Measurements from ENCODE around the gene SNX11. TPM values are rescaled to one million over a fixed set of nuclear protein-coding genes. Genes with fewer than 3 reads are reported as not detected.

SNX11 gene
- total RNA-seq, 1 experiment from 2014 or later, result 16.0 TPM

- DNase-seq, result peak; percentile 66
- Histone ChIP-seq H3K36me3 (replicated peaks; ENCODE audit: control insufficient read depth, insufficient read depth, low read length) (no peaks in the 10 kb centered on the region), H3K27me3 (ENCODE audit: control insufficient read depth, insufficient read depth, low read length) (no peaks in the 10 kb centered on the region), H3K4me3 (ENCODE audit: insufficient read depth, low read depth, low read length) (no peak overlapping the region)
These were observed 46.3 kb downstream of the SNX11 start for GRCh38 chr17:48153691-48154358.

- DNase-seq, result peak; percentile 35
- no peak overlapping the region for H3K4me3 ChIP-seq (ENCODE audit: insufficient read depth, low read depth, low read length)
These were observed 48.5 kb downstream of the SNX11 start for GRCh38 chr17:48155889-48156611.

GRCh38 chr17:48159232-48159631 lies 51.7 kb downstream of the SNX11 start:
- Histone ChIP-seq H3K27me3 (ENCODE audit: control insufficient read depth, insufficient read depth, low read length) (peaks cover 3% of the 10 kb centered on the region; the same call in 1 of the 2 replicates), H3K36me3 (replicated peaks; ENCODE audit: control insufficient read depth, insufficient read depth, low read length) (no peaks in the 10 kb centered on the region), H3K4me3 (ENCODE audit: insufficient read depth, low read depth, low read length) (no peak overlapping the region)
- DNase-seq, result no peak

More at GRCh38 chr17:48155889-48156611, 48.5 kb downstream of the SNX11 start:
- Histone ChIP-seq H3K36me3 (replicated peaks; ENCODE audit: control insufficient read depth, insufficient read depth, low read length) (no peaks in the 10 kb centered on the region), H3K27me3 (ENCODE audit: control insufficient read depth, insufficient read depth, low read length) (peaks cover 3% of the 10 kb centered on the region; the same call in 1 of the 2 replicates)

GRCh38 chr17:48160177-48161081 lies 52.9 kb downstream of the SNX11 start:
- no peak overlapping the region for H3K4me3 ChIP-seq (ENCODE audit: insufficient read depth, low read depth, low read length)
- no peaks in the 10 kb centered on the region for H3K36me3 ChIP-seq (replicated peaks; ENCODE audit: control insufficient read depth, insufficient read depth, low read length)
- DNase-seq, result peak; percentile 75
- H3K27me3 ChIP-seq (ENCODE audit: control insufficient read depth, insufficient read depth, low read length), result peaks cover 3% of the 10 kb centered on the region; the same call in 1 of the 2 replicates

- Histone ChIP-seq H3K36me3 (replicated peaks; ENCODE audit: control insufficient read depth, insufficient read depth, low read length) (no peaks in the 10 kb centered on the region), H3K27me3 (ENCODE audit: control insufficient read depth, insufficient read depth, low read length) (peaks cover 3% of the 10 kb centered on the region; the same call in 1 of the 2 replicates), H3K4me3 (ENCODE audit: insufficient read depth, low read depth, low read length) (no peak overlapping the region)
- no peak for DNase-seq
These were observed 53.8 kb downstream of the SNX11 start for GRCh38 chr17:48161127-48161905.

- Histone ChIP-seq H3K27me3 (ENCODE audit: control insufficient read depth, insufficient read depth, low read length) (peaks cover 3% of the 10 kb centered on the region; the same call in 1 of the 2 replicates), H3K4me3 (ENCODE audit: insufficient read depth, low read depth, low read length) (no peak overlapping the region), H3K36me3 (replicated peaks; ENCODE audit: control insufficient read depth, insufficient read depth, low read length) (no peaks in the 10 kb centered on the region)
- no peak for DNase-seq
These were observed 54.9 kb downstream of the SNX11 start for GRCh38 chr17:48162306-48162934.

GRCh38 chr17:48162946-48163506 lies 55.5 kb downstream of the SNX11 start:
- Histone ChIP-seq H3K4me3 (ENCODE audit: insufficient read depth, low read depth, low read length) (no peak overlapping the region), H3K36me3 (replicated peaks; ENCODE audit: control insufficient read depth, insufficient read depth, low read length) (no peaks in the 10 kb centered on the region), H3K27me3 (ENCODE audit: control insufficient read depth, insufficient read depth, low read length) (peaks cover 3% of the 10 kb centered on the region; the same call in 1 of the 2 replicates)
- DNase-seq, result no peak

- no peak overlapping the region for H3K4me3 ChIP-seq (ENCODE audit: insufficient read depth, low read depth, low read length)
- DNase-seq, result no peak
- no peaks in the 10 kb centered on the region for H3K36me3 ChIP-seq (replicated peaks; ENCODE audit: control insufficient read depth, insufficient read depth, low read length)
- peaks cover 3% of the 10 kb centered on the region; the same call in 1 of the 2 replicates for H3K27me3 ChIP-seq (ENCODE audit: control insufficient read depth, insufficient read depth, low read length)
These were observed 56.2 kb downstream of the SNX11 start for GRCh38 chr17:48163809-48164208.

GRCh38 chr17:48169926-48170325 lies 62.4 kb downstream of the SNX11 start:
- no peaks in the 10 kb centered on the region for H3K36me3 ChIP-seq (replicated peaks; ENCODE audit: control insufficient read depth, insufficient read depth, low read length)
- H3K4me3 ChIP-seq (ENCODE audit: insufficient read depth, low read depth, low read length), result no peak overlapping the region
- H3K27me3 ChIP-seq (ENCODE audit: control insufficient read depth, insufficient read depth, low read length), result 0 out of 2 replicates have a peak, but pooled peaks cover 2% of the 10 kb centered on the region

More at GRCh38 chr17:48169926-48170325, 62.4 kb downstream of the SNX11 start:
- DNase-seq, result no peak

Other genes starting within 250 kb of the SNX11 start
- gene SP2, start 211.5 kb upstream of the SNX11 start, total RNA-seq (2014; rRNA removed; shearing (Covaris generic)), result 2.7 and 3.2 TPM in 2 replicates
- gene PNPO, start 166.2 kb upstream of the SNX11 start, total RNA-seq (2014; rRNA removed; shearing (Covaris generic)), result 8.9 and 12.9 TPM in 2 replicates
- gene PRR15L, start 149.9 kb upstream of the SNX11 start, total RNA-seq (2014; rRNA removed; shearing (Covaris generic)), result 0.10 TPM in 1 of 2 replicates, not detected in the other
- gene CDK5RAP3, start 136.7 kb upstream of the SNX11 start, total RNA-seq (2014; rRNA removed; shearing (Covaris generic)), result 63.9 and 79.1 TPM in 2 replicates
- not detected in 2 replicates for gene COPZ2, start 70.0 kb upstream of the SNX11 start, total RNA-seq (2014; rRNA removed; shearing (Covaris generic))
- 89.5 and 114 TPM in 2 replicates for gene NFE2L1, start 59.4 kb upstream of the SNX11 start, total RNA-seq (2014; rRNA removed; shearing (Covaris generic))
- 126 and 153 TPM in 2 replicates for gene CBX1, start 6.3 kb upstream of the SNX11 start, total RNA-seq (2014; rRNA removed; shearing (Covaris generic))